Mucosa of descending colon (tissue), 3 donors: ENCODE data around the gene C19orf44. TPM values are rescaled to one million over a fixed set of nuclear protein-coding genes. Genes with fewer than 3 reads are reported as not detected.

Experiments
- ATAC-seq: fragments of 200-7000 bp; cut with Tn5 transposase; one replicate; pipeline ENCODE4 v1.9.1; 2020; ENCODE audit warnings: mild to moderate bottlenecking, moderate library complexity
- DNase-seq, 3 donors: peaks; one replicate each; pipeline ENCODE4 v3.0.0-alpha.2; 2020
- H3K36me3 ChIP-seq: fragments of 200-600 bp; one replicate; pipeline ENCODE4 v1.8.0; 2021; ENCODE audit warnings: low read depth, mild to moderate bottlenecking
- H3K4me1 ChIP-seq: fragments of 200-600 bp; one replicate; pipeline ENCODE4 v1.8.0; 2021; ENCODE audit warnings: low read depth, mild to moderate bottlenecking
- H3K4me3 ChIP-seq: fragments of 200-600 bp; one replicate; pipeline ENCODE4 v1.8.0; 2021; ENCODE audit warnings: mild to moderate bottlenecking
- H3K9me3 ChIP-seq: fragments of 200-600 bp; one replicate; pipeline ENCODE4 v1.8.0; 2021; ENCODE audit warnings: mild to moderate bottlenecking
- CTCF ChIP-seq: fragments of 200-600 bp; IDR thresholded peaks from one replicate; pipeline ENCODE4 v1.8.0; 2022; ENCODE audit warnings: antibody characterized with exemption, mild to moderate bottlenecking
- intact Hi-C, 2 donors: fragments of 100-400 bp; cut with DNase I in 1 of 2; cut with micrococcal nuclease in 1 of 2; formaldehyde crosslinking; loops; one replicate each; pipeline versions ENCODE4 v1.11.0 to v1.11.1; 2022; cut with DNase I, micrococcal nuclease
- total RNA-seq, 3 donors: library from RNA; stranded (reverse); fragmentation: NEBNext Ultra II Directional in 2 of 3; extraction: Animal tissue kit (Norgen Biotek cat#: 25700) in 2 of 3; gene quantifications; one replicate each; pipeline versions ENCODE4 v1.2.1 to v1.2.4, GENCODE V29; 2021 to 2023
- donor health status: DM: no; HTN: no; CAD: no; lungs with moderate emphysema.
- donor health status: DM: no; HTN: no; CAD: no.
- donor health status: DM: no; HTN: yes; CAD: no.

Gene C19orf44
- total RNA-seq, 3 donors from 2014 or later: 2.0 to 8.4 (median 2.3) TPM

GRCh38 chr19:16532440-16533234 is 36.4 kb downstream of the C19orf44 start:
- intact Hi-C loops: no loop called here
- H3K4me3 ChIP-seq: no peak overlapping the region
- H3K9me3 ChIP-seq: no peaks in the 10 kb centered on the region
- DNase-seq (no peak), ATAC-seq (no peak)
- H3K4me1 ChIP-seq: no peaks in the 10 kb centered on the region
- no peak for TF ChIP-seq CTCF
- peaks cover 28% of the 10 kb centered on the region for H3K36me3 ChIP-seq

DNA sequence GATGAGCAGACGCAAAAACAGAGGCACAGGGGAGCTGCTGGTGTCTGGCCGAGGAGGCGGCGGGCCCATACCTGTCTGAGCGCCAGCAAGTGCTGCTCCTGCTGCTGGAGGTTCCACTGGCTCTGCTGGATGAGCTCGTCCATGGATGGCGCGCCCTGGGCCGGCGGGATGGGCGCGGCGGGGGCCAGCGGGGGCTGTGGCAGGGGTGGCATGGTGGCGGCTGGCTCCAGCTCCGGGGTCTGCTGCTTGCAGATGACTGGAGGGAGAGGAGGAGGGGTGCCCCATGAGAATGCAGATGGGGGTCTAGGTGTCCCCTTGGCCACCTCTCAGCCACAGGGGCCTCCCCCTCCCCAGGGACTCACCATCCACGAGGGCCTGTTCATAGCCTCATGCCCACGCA is 39.2 kb downstream of the C19orf44 start:
- peaks cover 2% of the 10 kb centered on the region for H3K4me1 ChIP-seq
- H3K9me3 ChIP-seq: no peaks in the 10 kb centered on the region
- no peak for ATAC-seq
- TF ChIP-seq CTCF: no peak
- no peak for DNase-seq
- H3K36me3 ChIP-seq: peaks cover 28% of the 10 kb centered on the region
- H3K4me3 ChIP-seq: no peak overlapping the region
- intact Hi-C loops: no loop called here

- intact Hi-C loops: no loop called here
- H3K4me3 ChIP-seq: no peak overlapping the region
- no peak for ATAC-seq
- no peaks in the 10 kb centered on the region for H3K9me3 ChIP-seq
- TF ChIP-seq CTCF: no peak
- peaks cover 10% of the 10 kb centered on the region for H3K4me1 ChIP-seq
- peaks cover 26% of the 10 kb centered on the region for H3K36me3 ChIP-seq
- no peak for DNase-seq
These were observed 39.9 kb downstream of the C19orf44 start for GRCh38 chr19:16536130-16536529.

DNA sequence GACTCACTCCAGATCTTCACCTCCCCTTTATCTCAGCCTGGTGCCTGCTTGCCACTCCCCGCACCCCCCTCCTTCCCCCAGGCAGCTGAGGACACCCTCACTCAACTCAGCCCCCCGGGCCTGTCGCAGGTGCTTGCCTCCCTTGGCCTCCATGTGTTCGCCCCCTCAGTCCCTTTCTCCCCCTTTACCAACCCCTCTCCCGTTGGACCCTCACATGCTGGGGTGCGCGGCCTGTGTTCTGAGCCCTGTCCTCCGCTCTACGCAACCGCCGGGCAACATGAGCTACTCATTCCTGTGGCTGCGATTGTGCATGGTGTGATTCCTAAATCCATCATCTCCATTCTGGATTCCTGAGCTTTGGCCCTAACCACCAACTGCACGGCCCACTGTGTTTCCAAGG is 40.9 kb downstream of the C19orf44 start:
- no peak for ATAC-seq
- intact Hi-C loops: no loop called here
- Histone ChIP-seq H3K36me3 (peaks cover 19% of the 10 kb centered on the region), H3K9me3 (no peaks in the 10 kb centered on the region), H3K4me3 (no peak overlapping the region), H3K4me1 (peaks cover 15% of the 10 kb centered on the region)
- no peak for DNase-seq
- TF ChIP-seq CTCF: no peak

- intact Hi-C loops: no loop called here
- Histone ChIP-seq H3K4me3 (no peak overlapping the region), H3K36me3 (no peaks in the 10 kb centered on the region), H3K4me1 (peaks cover 21% of the 10 kb centered on the region), H3K9me3 (no peaks in the 10 kb centered on the region)
- no peak for TF ChIP-seq CTCF
- no peak for ATAC-seq
- no peak for DNase-seq
These were observed 44.8 kb downstream of the C19orf44 start for GRCh38 chr19:16540948-16541347.
